RPMI8226 (cell line): ENCODE data around the gene PPP1R1C.
"Not testable (repeated sequence)": the region's sequence is repeated elsewhere in the genome, so short reads cannot be mapped to it uniquely, and the experiment has no call there.

Experiments
- DNase-seq: peaks from one replicate; pipeline ENCODE4 v3.0.0-alpha.2; 2015

PPP1R1C gene, protein sequence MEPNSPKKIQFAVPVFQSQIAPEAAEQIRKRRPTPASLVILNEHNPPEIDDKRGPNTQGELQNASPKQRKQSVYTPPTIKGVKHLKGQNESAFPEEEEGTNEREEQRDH

GRCh38 chr2:181985632-181986205 lies at the start of gene PPP1R1C:
PPP1R1C (plus strand) TSS chr2:181985853; CDS start chr2:181986111, 258 bp downstream.
- no peak for DNase-seq

DNA sequence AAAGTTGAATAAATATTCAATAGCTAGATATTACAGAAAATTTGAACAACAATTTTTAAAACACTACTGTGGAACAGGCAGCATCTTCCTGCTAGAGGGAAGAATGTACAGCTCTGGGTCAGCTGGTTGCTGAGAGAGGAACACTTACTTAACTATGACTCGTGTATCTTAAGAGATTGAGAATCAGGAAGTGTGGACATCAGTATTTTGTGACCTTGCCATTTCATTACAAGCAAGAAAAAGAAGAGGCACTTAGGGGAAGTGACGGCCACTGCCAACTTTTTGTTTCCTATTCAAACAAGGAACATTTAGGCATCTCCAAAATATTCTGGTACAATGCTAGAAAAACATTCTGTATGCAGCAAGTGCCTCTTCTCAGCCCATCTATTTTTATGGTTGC lies 48.2 kb upstream of the PPP1R1C start:
- DNase-seq: no peak

DNA sequence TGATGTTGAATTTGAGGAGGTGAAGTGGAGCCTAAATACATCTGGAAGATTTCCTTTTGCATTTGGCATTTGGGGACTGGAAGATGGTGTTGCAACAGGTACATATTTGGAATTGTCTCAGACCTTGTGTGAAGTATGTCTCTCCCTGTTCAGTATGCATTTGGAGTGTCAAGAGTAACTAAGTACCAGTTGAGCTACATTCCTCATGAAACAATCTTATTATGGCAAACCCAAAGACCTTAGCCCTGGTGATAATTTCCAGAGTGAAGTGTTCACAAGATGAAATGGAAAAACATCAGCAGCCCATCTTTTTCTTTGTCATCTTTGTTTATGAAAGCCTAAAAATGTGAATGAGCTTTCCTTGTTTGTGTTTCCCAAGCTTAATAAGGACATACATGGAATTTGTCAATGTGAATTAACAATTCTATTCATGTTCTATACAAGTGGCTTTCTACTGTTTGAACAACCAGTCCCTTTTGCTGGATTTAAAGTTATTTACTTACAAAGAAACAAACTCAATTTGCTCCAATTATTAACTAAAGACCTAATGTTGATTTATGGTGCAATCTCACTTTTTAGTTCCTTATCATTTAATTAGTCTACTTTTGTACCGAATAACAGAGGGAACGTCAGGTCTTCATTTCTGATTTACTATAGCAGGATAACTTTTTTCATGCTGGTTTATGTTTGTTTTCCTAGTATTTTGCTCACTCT lies 42.1 kb upstream of the PPP1R1C start:
- DNase-seq: no peak

- no peak for DNase-seq
Measured at GRCh38 chr2:181944164-181944913, 41.3 kb upstream of the PPP1R1C start.

GRCh38 chr2:181944914-181945291 lies 40.8 kb upstream of the PPP1R1C start:
- DNase-seq: no peak

- no peak for DNase-seq
Measured at GRCh38 chr2:181946444-181947127, 39.1 kb upstream of the PPP1R1C start.

DNA sequence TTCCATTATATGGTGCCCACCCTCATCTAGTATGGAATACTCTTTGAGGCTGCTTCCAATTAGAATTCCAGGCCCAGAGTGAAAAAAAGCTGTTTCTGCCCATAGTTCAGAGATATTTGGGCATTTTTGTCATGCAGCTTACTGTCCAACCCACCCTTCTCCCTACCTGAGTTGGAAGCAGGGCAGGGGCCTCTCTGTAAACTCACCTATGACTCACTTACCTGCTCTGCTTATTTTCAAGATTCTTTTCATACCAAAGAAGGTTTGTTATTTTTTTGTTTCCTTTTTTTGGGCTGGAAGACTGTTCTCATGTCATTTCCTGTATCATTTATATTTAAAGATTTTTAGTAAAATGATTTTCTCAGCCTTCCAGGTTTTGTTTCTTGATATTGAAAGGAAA lies 38.4 kb upstream of the PPP1R1C start:
- no peak for DNase-seq

GRCh38 chr2:181948227-181948626 lies 37.4 kb upstream of the PPP1R1C start:
- no peak for DNase-seq

DNA sequence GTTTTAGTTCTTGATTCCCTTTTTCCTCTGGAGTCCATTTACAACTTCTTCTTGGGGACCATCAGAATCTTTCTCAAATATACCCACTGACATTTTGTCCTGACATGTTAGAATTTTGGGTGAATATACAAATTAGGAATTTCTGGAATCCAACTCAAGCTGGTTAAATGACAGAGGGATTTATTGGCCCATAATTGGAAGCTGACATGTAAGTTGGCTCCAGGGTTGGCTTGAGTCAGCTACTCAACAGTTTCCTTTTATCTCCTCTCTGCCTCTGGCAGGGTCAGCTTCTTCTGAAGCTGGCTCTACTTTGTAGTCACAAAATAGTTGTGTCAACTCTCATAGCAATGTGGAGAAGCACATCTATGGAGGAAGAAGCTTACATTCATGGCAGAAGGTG lies 36.6 kb upstream of the PPP1R1C start:
- no peak for DNase-seq

DNA sequence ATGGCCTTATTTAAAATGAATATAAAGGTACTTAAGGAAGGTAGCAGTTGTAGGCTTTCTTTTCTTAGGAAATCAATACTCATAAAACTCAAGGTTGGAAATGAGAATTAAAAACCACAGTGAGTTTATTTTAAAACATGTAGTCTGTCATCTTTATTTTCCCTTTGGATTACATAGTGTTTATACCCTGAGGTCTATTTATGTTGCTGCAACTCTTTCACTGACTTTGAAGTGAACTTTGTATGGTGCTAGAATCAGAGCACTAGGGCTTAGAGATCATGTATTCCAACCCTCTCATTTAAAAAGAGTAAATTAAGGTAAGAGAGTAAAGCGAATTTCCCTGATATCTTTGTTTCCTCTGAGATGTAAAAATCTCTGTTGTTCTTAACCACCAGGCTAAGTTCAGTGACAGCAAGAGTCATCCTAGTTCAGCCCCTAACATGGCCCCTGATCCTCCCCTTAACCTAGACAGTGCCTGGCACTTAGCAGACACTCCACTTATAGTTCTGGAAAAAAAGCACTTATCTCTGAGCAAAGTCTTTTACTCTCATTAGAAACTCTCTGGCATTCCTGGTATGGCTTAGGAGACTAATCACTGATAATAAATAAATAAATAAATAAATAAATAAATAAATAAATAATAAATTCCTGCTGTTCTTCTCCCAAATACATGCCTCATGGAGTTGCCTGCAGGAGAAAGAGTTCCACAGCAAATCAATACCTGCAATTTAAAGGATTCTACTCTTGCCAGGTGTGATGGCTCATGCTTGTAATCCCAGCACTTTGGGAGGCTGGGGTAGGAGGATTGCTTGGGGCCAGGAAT lies 33.0 kb upstream of the PPP1R1C start:
- no peak for DNase-seq

GRCh38 chr2:181953881-181954537 lies 31.6 kb upstream of the PPP1R1C start:
- DNase-seq: peak; percentile 74

DNA sequence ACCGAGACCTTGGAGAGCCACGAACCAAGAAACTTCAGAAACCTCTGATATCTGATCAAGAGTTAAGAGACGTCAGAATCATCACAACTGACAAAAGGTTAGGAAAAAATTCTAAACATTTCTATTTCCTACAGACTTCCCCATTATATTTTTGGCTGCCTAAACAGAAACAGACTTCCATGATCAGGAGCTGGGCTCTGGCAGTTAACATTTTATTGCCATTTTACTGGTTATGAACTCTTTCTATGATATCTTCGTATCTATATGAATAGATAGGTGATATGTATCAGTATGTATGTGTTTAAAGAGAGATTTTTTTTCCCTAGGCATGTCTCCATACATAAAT lies 31.1 kb upstream of the PPP1R1C start:
- DNase-seq: no peak

- DNase-seq: no peak
Measured at GRCh38 chr2:181955010-181955409, 30.6 kb upstream of the PPP1R1C start.

GRCh38 chr2:181955866-181956265 lies 29.8 kb upstream of the PPP1R1C start:
- DNase-seq: not testable (repeated sequence)

DNA sequence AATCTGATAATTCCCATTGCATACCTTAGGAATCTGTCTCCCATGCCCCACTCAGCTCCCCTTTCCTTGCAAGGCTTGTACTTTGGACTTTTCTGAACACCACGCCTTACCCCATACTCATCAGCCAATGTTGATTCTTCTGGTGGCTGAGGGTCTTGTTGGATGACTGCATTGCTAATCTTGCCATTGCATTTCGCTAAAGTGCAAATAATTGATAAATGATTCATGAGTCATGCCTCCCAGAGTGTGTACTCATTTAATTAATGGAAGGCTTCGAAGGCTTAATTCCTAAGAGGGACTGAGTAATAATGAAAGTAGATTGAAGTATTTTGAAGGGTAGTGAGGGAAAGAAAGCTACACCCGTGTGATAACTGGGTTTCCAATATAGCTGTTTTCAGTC lies 28.0 kb upstream of the PPP1R1C start:
- no peak for DNase-seq

- no peak for DNase-seq
Measured at GRCh38 chr2:181958726-181959125, 26.9 kb upstream of the PPP1R1C start.

DNA sequence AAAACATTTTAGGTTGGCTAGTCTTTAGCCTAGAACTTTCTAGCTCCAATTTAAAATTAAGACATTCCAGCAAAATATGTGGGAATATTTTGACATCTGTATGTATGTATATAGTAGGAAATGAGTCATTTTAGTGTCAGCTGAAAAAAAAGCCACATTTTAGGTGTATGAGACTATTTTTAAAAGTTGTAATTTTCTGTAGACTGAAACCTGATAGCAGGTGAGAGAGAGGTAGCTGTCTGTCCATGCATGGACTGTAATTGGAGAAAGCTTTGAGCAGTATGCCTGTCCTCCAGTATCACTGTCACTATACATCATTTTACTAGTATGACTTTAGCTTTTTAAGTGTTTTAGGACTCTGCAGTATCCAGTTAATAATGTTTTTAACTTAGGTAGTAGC lies 26.1 kb upstream of the PPP1R1C start:
- no peak for DNase-seq

- DNase-seq: not testable (repeated sequence)
Measured at GRCh38 chr2:181961167-181961566, 24.5 kb upstream of the PPP1R1C start.

DNA sequence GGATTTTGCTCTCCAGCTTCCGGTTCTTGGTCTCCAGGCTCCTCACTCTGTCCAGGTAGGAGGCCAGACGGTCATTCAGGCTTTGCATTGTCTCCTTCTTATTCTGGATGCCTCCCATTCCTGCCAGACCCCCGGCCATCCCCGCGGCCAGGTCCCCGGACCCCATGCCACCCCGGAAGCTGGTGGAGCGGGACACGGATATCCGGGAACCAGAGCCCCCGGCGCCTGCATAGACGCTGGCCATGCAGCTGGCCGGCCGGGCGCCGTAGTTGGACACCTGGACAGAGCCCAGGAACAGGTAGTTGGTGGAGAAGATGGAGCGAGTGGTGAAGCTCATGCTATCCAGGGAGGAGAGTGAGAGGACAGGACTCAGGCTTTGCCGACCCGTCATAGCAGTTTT lies 23.5 kb upstream of the PPP1R1C start:
- DNase-seq: no peak

GRCh38 chr2:181970160-181970794 lies 15.4 kb upstream of the PPP1R1C start:
- DNase-seq: no peak

DNA sequence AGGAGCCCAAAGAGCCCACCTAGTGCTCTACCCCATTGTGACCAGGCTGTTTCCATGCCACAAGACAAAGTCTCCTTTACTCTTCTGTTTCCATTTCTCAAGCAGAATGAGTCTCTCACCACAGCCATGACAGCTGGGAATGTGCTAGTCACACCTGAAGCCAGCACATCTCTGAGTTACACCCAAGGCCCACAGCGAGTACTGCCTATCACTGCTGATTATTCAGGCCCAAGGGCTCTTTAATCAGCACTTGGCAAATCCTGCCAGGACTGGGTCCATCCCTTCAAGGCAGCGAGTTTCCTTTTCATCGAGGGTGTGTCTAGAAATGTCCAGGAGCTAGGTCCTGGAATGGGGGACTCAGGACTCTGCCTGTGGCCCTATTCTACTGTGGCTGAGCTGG lies 14.6 kb upstream of the PPP1R1C start:
- no peak for DNase-seq
